Measurements from ENCODE around the gene LRRC23. TPM values are rescaled to one million over a fixed set of nuclear protein-coding genes. Genes with fewer than 3 reads are reported as not detected.
A peak's percentile ranks its signal among the peaks of the same experiment; 100 is the strongest.

The LRRC23 gene
- total and polyA plus RNA-seq, 2 of the 13 experiments (the other 11 are each of a cell fraction or from before 2014, with no cell fraction given) = 6.0 to 7.8 TPM

GRCh38 chr12:6944381-6945186 lies 40.0 kb downstream of the LRRC23 start (continued):
- TF ChIP-seq BRF2 (CRISPR knock-in tag; IDR thresholded peaks at IDR 0.05) (no peak), TFDP2 (CRISPR knock-in tag; IDR thresholded peaks at IDR 0.05) (peak; percentile 93), ZNF775 (CRISPR knock-in tag; IDR thresholded peaks at IDR 0.05; ENCODE audit: borderline replicate concordance) (no peak), ZBTB3 (CRISPR knock-in tag; IDR thresholded peaks at IDR 0.05; ENCODE audit: borderline replicate concordance, low read depth) (no peak), ZBTB42 (CRISPR knock-in tag; IDR thresholded peaks at IDR 0.05) (0 out of 2 replicates have a peak, but pooled peaks have one; percentile 68), THAP9 (CRISPR knock-in tag; IDR thresholded peaks at IDR 0.05; ENCODE audit: borderline replicate concordance) (peak; percentile 73; the same call in 1 of the 2 replicates), ZNF672 (CRISPR knock-in tag; IDR thresholded peaks at IDR 0.05) (no peak; the same call in 1 of the 2 replicates), NFE2L2 (IDR thresholded peaks at IDR 0.05; ENCODE audit: low read length) (no peak), ZNF567 (CRISPR knock-in tag; IDR thresholded peaks at IDR 0.05; ENCODE audit: borderline replicate concordance) (0 out of 2 replicates have a peak, but pooled peaks have one; percentile 64), KDM1A (CRISPR knock-in tag; IDR thresholded peaks at IDR 0.05) (no peak), HNF4G (IDR thresholded peaks at IDR 0.05; ENCODE audit: borderline replicate concordance, low read depth, low read length) (no peak), HNF4G (CRISPR knock-in tag; IDR thresholded peaks at IDR 0.05; ENCODE audit: borderline replicate concordance, low read depth) (peak; percentile 38; the same call in 1 of the 2 replicates), ZNF367 (CRISPR knock-in tag; IDR thresholded peaks at IDR 0.05; ENCODE audit: borderline replicate concordance) (no peak), ZSCAN30 (CRISPR knock-in tag; IDR thresholded peaks at IDR 0.05) (no peak), ZNF678 (CRISPR knock-in tag; IDR thresholded peaks at IDR 0.05) (no peak), TGIF2 (CRISPR knock-in tag; IDR thresholded peaks at IDR 0.05) (peak; percentile 28; the same call in 1 of the 2 replicates), U2AF1 (optimal IDR thresholded peaks at IDR 0.05; ENCODE audit: low read depth, low read length) (no peak), HNRNPH1 (optimal IDR thresholded peaks at IDR 0.05; ENCODE audit: low read depth, low read length) (no peak), MLX (CRISPR knock-in tag; IDR thresholded peaks at IDR 0.05) (no peak), MXD4 (CRISPR knock-in tag; IDR thresholded peaks at IDR 0.05) (no peak), RXRA (CRISPR knock-in tag; IDR thresholded peaks at IDR 0.05) (no peak; the same call in none of the 2 replicates), ZBTB39 (CRISPR knock-in tag; IDR thresholded peaks at IDR 0.05) (no peak)
